B cell (primary cell): ENCODE results near the gene GADD45G.

Experiments used
- CTCF ChIP-seq: fragments of 200-600 bp; IDR thresholded peaks from one replicate; pipeline ENCODE4 v1.8.0; 2022; ENCODE audit warnings: antibody characterized with exemption, mild to moderate bottlenecking
- EZH2 ChIP-seq: IDR thresholded peaks from 2 replicates; pipeline ENCODE4 v1.6.1; 2012; ENCODE audit warnings: borderline replicate concordance, low read depth, mild to moderate bottlenecking, moderate library complexity, low read length; ENCODE audit not compliant: insufficient read depth, poor library complexity, severe bottlenecking

GRCh38 chr9:89647366-89648128 lies 42.7 kb downstream of the GADD45G start:
- TF ChIP-seq CTCF = no peak
- TF ChIP-seq EZH2 = no peak
